Fibroblast of gingiva (primary cell): ENCODE results near the gene ODAD2.
"Not testable (repeated sequence)": the region's sequence is repeated elsewhere in the genome, so short reads cannot be mapped to it uniquely, and the experiment has no call there.

Experiments
- DNase-seq: peaks from one replicate; pipeline ENCODE4 v3.0.0-alpha.2; 2011; ENCODE audit warnings: low read depth

ODAD2 gene, protein sequence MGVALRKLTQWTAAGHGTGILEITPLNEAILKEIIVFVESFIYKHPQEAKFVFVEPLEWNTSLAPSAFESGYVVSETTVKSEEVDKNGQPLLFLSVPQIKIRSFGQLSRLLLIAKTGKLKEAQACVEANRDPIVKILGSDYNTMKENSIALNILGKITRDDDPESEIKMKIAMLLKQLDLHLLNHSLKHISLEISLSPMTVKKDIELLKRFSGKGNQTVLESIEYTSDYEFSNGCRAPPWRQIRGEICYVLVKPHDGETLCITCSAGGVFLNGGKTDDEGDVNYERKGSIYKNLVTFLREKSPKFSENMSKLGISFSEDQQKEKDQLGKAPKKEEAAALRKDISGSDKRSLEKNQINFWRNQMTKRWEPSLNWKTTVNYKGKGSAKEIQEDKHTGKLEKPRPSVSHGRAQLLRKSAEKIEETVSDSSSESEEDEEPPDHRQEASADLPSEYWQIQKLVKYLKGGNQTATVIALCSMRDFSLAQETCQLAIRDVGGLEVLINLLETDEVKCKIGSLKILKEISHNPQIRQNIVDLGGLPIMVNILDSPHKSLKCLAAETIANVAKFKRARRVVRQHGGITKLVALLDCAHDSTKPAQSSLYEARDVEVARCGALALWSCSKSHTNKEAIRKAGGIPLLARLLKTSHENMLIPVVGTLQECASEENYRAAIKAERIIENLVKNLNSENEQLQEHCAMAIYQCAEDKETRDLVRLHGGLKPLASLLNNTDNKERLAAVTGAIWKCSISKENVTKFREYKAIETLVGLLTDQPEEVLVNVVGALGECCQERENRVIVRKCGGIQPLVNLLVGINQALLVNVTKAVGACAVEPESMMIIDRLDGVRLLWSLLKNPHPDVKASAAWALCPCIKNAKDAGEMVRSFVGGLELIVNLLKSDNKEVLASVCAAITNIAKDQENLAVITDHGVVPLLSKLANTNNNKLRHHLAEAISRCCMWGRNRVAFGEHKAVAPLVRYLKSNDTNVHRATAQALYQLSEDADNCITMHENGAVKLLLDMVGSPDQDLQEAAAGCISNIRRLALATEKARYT

DNA sequence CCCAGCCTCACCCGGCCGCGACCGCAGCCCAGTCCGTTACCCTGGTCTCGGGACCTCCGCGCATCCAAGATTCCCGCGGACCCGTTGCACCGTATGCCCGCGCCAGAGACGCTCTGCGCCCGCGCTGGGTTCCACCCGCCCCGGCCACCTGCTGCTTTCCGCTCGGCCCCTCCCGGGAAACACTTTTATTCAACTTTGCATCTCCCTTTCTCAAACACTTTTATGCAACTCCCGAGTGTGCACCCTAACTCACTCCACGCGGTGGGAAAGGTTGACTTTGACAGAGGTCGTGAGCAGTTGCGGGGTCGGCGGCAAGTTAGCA is at the start of gene ODAD2:
Gene ODAD2 (minus strand): TSS at position 126 of the 322 bp plus-strand sequence. CDS start 3,937 bp downstream, outside the sequence.
- no peak for DNase-seq

DNA sequence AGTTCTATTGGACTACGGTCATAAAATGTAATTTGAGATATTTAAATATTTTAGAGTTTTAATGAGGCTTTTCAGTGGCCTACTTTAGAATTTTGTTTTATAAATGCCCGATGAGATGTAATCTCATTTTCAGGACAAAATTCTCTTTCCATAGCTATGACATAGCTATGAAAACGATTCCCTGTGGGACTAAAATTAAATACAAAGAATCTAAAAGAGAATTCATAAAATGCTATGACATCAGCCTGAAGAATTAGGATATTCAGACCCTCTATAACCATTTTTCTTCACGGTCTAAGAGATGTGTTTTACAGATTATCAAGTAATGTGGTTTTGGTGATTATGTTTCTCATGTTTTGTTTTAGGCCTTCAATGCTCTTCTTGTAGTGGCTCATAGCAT is 48.2 kb upstream of the ODAD2 start:
- DNase-seq = no peak

DNA sequence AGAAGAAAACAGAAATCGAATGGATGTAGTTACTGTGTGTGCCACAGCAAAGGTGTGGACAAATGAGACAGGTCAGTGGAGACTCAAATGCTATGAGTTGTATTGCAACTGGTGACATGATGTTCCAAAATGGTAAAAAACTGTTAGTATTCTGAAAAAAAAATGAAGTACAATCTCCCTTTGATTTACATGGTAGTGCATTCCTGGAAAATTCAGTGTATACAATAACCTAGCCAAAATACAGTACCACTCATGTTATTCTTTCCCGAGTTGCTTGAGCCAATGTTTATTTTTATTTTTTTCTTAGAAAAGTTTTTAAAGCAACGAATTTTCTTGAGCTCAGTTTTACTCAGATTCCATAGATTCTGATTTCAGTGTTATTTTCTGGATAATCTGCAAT is 47.7 kb upstream of the ODAD2 start:
- no peak for DNase-seq

DNA sequence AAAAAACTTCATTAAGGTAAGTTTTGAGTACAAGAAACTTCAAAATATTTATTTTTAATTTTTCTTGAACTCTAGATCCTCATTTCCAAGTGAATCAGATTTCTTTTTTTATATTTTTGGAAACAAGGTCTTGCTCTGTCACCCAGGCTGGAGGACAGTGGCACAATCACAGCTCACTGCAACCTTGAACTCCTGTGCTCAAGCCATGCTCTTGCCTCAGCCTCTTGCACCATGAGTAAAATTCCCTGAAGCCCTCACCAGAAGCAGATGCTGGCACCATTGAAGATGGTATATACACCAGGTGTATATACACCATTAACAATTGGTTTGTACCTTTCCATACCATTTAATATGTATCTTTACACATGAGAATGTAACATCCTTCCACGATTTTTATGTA is 45.1 kb upstream of the ODAD2 start:
- DNase-seq = no peak

DNA sequence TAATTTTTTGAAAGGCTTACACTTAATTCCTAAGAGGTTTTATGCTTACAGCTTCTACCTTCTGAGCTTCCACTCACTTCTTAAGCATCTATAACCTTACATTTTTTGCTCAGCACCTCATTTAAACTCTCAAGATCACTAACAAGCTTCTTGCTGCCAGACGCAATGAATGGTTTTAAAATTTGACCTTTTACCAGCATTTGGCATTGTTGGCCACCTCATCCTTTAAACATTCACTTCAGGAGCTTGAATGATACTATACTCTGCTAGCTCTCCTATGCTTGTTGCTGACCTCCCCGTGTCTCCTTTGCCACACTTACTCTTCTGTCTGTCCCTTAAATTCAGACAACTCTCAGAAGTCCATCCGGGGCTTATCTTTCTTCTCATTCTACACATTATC is 37.7 kb upstream of the ODAD2 start:
- no peak for DNase-seq

DNA sequence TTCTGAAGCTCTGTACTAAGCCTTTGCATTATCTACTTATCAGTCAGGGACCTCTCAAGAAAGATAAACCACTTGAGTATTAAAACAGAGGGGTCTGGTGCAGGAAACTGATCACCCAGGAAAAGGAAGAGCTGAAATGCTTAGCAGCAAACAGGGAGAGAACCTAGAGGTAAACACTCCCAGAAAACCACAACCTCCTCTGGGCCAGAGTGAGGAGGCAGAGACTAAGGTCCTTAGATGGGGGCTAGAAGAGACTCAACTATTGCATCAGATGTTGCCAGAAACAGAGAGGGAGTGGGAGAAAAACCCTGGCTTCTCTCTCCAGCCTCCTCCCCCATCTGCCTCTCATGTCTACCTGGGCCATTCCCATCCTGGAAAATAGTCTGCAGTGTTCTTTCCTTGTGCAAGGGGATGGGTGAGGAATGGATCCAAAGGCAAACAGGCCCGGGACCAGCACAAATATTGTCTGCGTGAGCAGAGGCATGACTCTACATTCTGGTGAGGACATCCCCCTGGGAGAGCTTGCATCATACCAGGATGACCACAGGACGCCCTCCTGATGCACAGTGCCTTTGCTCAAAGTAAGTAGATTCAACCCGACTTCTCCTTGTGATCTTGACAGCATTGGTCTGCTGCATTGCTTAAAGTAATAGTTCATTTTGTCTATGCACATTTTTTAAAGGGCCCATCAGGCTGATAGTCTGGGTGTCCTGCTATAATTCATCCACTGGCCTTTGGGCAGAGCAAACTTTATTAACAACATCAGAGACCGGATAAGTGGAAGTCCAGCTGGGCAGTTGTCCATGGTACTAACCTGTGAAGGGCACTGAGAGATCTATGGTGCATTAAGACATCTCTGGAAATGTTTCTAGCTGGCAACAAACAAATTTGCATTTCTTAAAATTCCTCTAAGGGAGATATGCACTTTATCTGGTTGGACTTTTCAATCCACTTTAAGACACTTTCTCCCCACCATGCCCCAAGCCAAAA is 22.4 kb upstream of the ODAD2 start:
- DNase-seq = no peak

DNA sequence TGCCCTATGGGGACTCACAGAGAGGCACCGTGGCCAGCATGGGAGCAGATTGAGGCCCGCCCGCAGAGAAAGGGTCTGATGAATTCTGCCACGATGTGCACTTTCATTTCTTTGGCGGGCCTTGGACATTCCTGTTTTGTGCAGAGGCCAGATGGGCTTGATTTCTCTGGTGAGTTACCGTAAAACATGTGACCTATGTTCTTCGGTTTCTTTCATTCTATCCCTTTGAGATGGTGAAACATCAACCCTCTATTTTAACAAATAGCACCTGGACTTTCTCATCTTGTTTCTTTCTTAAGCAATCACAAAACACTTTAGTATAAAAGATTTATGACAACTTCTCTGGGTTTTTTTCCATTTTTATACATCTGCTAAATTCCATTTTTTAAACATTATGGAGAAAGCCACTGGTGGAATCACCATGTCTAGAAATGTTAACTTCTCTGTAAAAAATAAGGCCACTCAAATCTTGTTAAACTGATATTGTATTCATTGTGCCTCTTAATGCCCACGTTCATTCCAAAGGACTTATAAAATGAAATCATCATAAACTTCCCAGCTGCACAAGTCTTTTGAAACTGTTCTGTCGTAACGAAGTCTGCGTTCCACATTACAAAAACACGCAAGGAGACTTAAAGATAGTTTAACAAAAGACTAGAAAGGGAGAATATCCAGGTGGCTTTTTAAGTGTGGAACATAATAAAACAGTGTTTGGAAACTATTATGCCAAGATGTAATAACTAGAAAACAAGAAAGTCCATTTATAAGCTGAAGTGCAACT is 21.4 kb upstream of the ODAD2 start:
- DNase-seq = no peak

DNA sequence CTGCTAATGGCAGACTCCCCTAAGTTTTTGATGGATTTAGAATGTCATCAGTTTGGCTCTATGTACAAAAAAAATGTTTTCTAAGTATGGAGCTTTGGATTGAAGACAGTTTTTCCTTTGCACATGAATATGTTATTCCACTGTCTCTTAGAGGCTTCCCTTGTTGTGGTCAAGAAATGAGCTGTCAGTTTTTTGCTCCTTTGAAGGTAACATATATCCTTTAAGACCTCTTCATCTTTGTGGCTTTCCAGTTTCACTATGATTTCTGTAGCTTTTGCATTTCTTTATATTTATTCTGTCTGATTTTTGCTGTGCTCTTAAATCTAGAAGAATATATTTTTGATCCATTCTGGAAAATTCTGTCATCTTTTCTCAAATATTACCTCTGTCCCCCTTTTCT is 15.8 kb upstream of the ODAD2 start:
- no peak for DNase-seq

DNA sequence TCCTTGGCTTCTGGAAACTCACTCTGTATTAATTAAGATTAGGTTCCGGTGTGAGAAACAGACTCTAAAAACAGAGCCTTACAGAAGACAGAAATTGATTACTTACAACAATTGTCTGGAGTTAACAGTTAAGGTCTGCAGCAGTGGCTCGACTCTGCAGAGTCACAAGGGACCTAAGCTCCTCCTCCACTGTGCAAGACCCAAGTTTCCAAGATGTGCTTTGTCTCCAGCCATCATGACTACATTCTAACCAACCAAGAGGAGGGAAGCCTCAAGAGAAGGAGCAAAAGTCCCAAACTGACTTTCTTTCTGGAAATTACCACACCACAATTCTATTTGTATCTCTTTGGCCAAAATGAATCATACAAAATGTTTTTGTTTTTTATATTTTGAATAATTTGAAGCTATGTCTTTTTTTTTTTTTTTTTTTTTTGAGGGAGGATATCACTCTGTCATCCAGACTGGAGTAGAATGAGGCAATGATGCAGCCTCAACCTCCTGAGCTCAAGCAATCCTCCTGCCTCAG is 14.2 kb upstream of the ODAD2 start:
- no peak for DNase-seq

DNA sequence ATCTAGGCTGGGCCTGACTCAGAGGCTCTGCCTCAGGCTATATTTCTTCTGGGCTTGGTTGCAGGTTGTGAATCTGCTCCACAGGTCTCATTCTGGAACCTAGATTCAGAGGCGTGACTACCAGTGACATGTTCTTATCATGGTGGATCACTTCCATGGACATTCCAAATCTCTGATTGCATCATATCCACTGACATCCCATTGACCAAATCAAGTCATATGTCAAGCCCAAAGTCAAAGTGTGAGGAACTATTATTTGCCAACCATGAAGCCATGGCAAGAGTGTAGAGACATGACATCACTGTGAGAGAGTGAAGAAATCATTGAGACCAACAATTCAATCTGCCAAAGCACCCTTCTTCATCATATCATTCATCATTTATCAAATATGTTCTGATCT is 11.9 kb upstream of the ODAD2 start:
- no peak for DNase-seq

DNA sequence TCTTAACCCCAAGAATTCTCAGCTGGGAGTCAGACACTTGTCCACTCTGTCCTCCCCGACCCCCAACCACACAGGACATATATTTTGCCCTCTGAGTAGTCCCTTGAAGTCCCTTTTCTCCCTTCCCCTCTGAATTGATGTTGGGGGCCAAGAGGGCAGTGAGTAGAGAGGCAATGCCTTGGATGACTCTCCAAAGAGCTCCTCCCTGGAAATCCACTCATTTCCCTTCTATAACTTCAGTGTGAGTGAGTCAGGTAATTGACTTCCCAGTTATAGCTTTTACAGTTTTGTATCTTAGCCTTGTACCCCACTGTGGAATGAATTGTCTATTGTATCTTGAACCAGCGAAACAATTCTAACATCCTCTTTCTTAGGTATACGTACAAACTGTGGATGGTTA is 9.2 kb upstream of the ODAD2 start:
- no peak for DNase-seq

DNA sequence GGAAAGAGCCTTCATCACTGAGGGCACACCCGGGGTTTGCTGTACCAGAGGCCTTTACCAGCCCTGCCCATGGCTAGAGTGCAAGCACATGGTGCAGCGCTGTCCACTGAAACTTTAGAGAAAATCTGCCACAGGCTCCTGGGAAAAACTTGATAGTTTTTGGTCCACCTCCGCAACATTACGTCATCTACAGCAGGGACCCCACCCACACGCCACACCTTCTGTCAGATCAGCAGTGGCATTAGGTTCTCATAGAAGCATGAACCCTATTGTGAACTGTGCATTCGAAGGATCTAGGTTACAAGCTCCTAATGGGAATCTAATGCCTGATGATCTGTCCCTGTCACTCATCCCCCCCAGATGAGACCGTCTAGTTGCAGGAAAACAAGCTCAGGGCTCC is 2.5 kb upstream of the ODAD2 start:
- no peak for DNase-seq

DNA sequence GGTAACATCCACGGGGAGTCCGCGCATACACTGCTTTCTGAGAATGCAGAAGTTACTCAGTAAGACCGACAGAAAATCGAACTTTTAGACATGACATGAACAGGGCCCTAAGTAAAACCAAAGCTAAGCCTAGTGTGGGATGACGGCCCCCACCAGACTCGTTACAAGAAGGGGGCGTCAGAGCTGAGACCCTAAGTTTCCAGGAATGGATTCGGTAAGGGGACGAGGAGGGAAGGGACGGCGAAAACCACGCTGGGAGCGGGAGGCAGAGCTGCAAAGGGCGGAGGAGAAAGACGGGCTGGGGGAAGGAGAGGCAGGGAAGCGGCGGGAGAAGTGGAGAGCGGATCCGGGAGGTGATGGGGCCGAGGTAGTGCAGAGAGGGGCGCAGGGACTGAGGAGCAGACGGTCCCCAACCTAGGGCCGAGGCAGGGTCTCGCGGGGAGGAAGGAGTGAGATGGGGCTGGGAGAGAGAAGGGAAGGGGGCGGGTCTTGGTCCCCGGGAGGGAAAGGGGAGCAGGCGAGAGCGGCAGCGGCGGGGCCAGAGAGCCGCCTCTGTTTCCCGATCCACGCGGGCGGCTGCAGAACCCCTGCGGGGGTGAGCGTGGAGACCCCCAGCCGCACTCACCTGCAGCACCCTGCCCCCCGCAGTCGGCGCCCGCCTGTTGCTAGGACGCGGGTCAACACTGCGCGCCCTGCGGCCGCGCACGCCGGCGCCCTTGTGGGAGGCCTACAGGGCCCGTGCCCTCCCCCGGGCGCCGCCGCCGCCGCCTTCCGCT is 513 bp downstream of the ODAD2 start:
- DNase-seq = peak; percentile 11

DNA sequence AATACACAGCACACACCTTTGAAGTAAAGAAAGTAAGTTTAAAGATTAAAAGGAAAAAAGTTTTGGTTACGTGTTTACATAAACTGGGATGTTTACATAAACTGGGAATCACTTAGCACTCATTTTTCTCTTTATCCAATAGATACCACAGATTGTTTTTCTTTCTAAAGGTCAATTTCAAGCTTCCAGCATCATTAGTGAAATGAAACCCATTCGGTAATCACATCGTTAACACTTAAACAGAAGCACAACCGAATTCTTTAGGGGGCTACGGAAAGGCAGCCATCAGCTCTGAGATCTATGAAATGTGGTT is 1.1 kb downstream of the ODAD2 start:
- DNase-seq = no peak

DNA sequence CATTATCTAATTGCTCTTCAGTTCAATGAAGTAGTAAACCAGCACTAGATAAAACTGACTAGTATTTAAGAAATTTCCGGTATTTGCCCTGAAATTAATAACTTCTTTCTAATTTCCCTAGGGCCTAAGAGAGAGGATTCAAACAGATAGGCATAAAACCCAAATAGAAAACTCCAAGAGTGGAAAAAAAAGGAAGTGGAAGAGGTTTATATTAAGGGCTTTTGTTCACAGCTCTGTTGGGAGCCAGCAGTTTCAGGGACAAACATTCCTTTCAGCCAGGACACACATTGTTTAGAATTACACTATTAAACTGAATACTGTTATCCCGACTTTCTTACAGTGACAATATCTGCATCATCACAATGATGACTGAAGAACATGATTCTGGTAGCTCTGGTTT is 3.6 kb downstream of the ODAD2 start:
- no peak for DNase-seq

DNA sequence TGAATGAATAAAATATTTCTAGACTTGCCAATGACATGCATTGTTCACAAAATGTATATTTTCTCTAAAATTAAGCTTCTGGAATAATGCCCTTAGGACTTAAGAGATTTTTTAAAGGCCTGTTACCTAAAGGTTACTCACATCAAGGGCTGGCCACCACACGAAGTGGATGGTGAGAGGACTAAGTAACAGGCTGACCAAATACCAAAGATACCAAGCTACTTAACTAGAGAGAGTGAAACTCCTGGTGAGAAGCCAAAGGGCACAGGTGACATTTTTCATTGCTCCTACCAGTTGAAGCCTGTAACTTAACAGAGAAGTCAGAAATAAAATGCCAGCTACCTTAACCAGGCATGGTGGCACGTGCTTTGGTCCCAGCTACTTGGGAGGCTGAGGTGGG is 9.5 kb downstream of the ODAD2 start:
- not testable (repeated sequence) for DNase-seq

DNA sequence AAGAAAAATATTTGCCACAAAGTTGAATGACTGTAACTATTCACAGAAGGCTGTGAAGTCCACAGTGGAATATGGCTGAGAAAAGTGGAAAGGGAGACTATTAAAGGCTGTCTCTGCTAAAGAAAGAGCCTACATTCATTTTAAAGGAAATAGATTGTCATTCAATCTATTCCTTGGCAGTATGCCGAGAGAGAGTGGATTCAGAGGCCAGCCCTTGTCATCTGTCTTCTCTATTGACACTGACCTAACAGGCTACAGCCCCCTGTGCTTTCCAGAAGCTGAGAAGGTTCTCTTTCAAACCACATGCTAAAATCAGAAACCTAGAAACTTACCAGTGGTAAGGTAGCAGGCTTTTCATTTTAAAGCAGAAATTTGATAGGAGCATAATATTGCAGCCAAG is 12.1 kb downstream of the ODAD2 start:
- no peak for DNase-seq

DNA sequence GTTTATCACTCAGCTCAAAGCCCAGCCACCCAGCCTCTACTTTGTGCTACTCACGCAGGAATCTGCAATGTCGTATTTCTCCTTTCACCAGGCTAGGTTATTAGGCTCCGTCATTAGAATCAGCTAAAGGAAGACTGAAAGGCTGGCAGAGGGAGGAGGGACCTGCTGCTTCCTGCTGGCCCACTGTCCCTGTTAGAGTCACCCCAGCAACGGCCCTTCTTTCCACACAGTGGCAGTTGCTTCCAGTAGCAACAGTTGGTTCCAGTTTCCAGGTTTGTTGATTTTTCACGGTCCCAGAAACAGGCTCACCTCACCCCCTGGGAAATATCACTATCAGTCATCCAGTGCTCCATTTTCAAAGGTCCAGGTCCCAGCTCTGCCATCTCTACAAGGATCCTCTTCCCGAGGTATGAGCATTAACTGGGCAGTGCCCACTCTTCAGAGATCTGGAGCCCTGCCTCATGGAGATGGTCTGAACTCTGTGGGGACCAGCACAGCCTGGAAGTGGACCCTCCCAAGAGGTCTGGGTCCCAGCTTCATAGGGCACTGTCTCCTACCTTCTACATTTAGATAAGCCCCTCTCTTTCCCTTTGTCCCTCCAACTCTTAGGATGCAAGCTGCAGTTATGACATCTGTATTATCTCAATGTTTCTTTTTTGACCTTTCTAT is 15.9 kb downstream of the ODAD2 start:
- DNase-seq = no peak

DNA sequence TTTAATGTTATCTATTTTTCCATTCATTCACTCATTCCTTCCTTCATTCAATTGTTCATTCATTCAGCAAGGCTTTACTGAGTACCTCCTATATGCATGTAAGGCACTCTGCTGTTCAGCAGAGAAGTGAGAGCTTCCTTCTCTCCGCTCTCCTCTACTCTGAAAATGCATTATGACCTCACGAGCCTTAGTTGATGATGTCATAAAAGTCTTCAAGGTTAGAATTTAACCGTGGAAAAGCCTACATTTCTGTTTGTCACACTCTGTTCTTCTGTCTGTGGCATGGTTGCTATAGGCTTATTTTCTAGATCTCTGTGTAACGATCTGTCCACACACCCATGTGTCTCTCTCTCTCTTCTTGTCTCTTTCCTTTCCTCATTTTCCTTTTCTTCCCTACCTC is 17.1 kb downstream of the ODAD2 start:
- DNase-seq = no peak

DNA sequence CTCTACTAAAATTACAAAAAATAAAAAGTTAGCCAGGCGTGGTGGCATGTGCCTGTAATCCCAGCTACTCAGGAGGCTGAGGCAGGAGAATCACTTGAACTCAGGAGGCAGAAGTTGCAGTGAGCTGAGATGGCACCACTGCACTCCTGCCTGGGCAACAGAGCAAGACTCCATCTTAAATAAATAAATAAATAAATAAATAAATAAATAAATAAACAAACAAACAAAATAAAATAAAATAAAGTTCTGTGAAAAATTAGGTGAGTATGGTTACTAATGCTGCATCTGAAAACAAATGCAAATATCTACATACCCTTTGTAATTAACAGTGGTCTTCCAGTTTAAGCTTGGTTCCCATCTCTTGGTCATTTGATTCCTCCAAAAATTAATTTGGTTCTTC is 28.1 kb downstream of the ODAD2 start:
- not testable (repeated sequence) for DNase-seq
